Adipose tissue (tissue), 3 donors: Measurements from ENCODE around the gene THEM4. TPM values are rescaled to one million over a fixed set of nuclear protein-coding genes. Genes with fewer than 3 reads are reported as not detected.
"Not testable (repeated sequence)": the region's sequence is repeated elsewhere in the genome, so short reads cannot be mapped to it uniquely, and the experiment has no call there.

Source experiments
- H3K27ac ChIP-seq: one replicate; pipeline ENCODE4 v1.5.1; 2013; ENCODE audit warnings: low read depth, low read length
- WGBS, 3 donors: extraction: QIAGEN DNeasy Blood & Tissue Kit; methylation state at CpG; one replicate each; pipeline ENCODE4 v1.1.7; 2013; 5-methylcytosine and 5-hydroxymethylcytosine counted together
- polyA plus RNA-seq, 3 donors: library from polyadenylated mRNA; stranded (reverse); fragments of 200-250 nt; gene quantifications; one replicate each; pipeline ENCODE4 v1.2.3, GENCODE V29; 2013
- donor health status: healthy with polysubstance abuse.
- donor health status: Bipolar disorder and iron deficiency.
- donor health status: healthy.

The THEM4 gene
- polyA plus RNA-seq, 3 donors: 10.7 to 14.4 (median 13.4) TPM

- H3K27ac ChIP-seq: not testable (repeated sequence)
Measured at GRCh38 chr1:151905443-151906323, 3.6 kb downstream of the THEM4 start.

GRCh38 chr1:151905070-151905442 is 4.3 kb downstream of the THEM4 start:
- H3K27ac ChIP-seq: no peak overlapping the region
- 49 to 77% (median 49%) methylated on average over 2 of the region's 2 CpGs for WGBS, 3 donors

More at GRCh38 chr1:151905443-151906323, 3.6 kb downstream of the THEM4 start:
- WGBS, 3 donors: 82 to 91% (median 84%) methylated on average over 16 to 22 of the region's 22 CpGs

DNA sequence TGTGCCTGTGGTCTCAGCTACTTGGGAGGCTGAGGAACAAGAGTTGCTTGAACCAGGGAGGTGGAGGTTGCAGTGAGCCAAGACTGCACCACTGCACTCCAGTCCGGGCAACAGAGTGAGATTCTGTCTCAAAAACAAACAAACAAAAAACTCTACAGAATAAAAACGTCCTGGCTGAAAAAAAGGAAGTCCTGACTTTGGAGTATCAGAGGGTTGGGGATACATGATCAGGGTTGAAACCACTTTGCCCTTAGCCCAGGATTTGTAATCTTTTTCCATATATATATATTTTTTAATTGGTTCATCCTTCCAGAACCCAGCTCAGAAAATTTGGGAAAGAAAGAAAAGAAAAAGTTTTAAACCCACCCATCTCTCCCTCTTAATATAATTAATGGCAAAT is 6.5 kb downstream of the THEM4 start:
- 60 to 70% (median 68%) methylated on average over 2 of the region's 2 CpGs for WGBS, 3 donors

DNA sequence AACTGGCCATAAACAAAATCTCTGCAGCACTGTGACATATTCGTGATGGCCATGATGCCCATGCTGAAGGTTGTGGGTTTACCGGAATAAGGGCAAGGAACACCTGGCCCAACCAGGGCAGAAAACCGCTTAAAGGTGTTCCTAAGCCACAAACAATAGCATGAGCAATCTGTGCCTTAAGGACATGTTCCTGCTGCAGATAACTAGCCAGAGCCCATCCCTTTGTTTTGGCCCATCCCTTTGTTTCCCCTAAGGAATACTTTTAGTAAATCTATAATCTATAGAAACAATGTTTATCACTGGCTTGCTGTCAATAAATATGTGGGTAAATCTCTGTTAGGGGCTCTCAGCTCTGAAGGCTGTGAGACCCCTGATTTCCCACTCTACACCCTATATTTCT is 8.5 kb downstream of the THEM4 start:
- 93 to 98% (median 96%) methylated on average over 3 of the region's 3 CpGs for WGBS, 3 donors
- H3K27ac ChIP-seq: not testable (repeated sequence)

More for the DNA sequence above, 6.5 kb downstream of the THEM4 start:
- H3K27ac ChIP-seq: no peak overlapping the region

- no peak overlapping the region for H3K27ac ChIP-seq
- 37 to 89% (median 68%) methylated on average over 2 of the region's 2 CpGs for WGBS, 3 donors
Measured at GRCh38 chr1:151898519-151898991, 10.8 kb downstream of the THEM4 start.

GRCh38 chr1:151897991-151898431 is 11.3 kb downstream of the THEM4 start:
- no peak overlapping the region for H3K27ac ChIP-seq
- 67 to 84% (median 70%) methylated on average over 10 of the region's 10 CpGs for WGBS, 3 donors

DNA sequence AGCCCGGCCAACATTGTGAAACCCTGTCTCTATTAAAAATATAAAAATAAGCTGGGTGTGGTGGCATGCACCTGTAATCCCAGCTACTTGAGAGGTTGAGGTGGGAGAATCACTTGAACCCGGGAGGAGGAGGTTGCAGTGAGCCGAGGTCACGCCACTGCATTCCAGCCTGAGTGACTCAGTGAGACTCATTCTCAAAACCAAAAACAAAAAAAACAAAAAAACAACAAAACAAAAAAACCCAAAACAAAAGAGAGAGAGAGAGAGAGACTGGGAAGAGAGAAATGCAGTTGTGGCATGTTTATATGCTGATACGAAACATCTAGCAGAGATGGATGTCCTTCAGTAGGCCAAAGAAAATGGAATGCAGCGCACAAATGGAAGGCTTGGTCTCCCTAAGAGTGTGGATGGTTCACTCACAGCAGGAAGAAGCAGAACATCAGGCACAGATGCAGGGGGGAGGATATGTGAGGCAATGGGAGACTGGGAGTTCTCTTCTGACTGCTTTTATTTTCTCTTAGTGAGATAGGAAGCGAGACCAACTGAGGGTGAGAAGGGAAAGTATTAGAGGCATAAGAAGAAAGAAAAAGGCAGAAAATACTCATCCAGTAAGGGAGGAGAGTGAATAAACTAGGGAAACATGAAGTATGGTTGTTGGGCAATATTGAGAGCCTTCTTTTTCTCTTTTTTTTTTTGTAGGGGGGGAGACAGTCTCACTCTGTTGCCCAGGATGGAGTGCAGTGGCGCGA is 16.0 kb downstream of the THEM4 start:
- no peak overlapping the region for H3K27ac ChIP-seq
- WGBS, 3 donors: 89 to 97% (median 96%) methylated on average over 9 of the region's 9 CpGs

GRCh38 chr1:151892190-151892589 is 17.1 kb downstream of the THEM4 start:
- 89 to 97% (median 97%) methylated on average over 2 of the region's 2 CpGs for WGBS, 3 donors
- H3K27ac ChIP-seq: no peak overlapping the region

GRCh38 chr1:151891512-151891911 is 17.8 kb downstream of the THEM4 start:
- no peak overlapping the region for H3K27ac ChIP-seq
- 74 to 83% (median 75%) methylated on average over 3 of the region's 3 CpGs for WGBS, 3 donors

- 93 to 96% (median 94%) methylated on average over 2 of the region's 2 CpGs for WGBS, 3 donors
Measured at GRCh38 chr1:151888972-151889570, 20.2 kb downstream of the THEM4 start.

DNA sequence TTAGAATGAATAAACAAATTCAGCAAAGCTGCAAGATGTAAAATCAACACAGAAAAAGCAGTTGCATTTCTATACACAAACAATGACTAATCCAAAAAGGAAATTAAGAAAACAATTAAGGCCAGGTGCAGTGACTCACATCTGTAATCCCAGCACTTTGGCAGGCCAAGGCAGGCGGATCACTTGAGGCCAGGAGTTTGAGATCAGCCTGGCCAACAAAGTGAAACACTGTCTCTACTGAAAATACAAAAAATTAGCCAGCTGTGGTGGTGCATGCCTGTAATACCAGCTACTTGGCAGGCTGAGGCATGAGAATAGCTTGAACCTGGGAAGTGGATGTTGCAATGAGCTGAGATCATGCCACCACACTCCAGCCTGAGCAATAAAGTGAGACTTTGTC is 22.3 kb downstream of the THEM4 start:
- no peak overlapping the region for H3K27ac ChIP-seq
- 84 to 97% (median 86%) methylated on average over 1 of the region's 1 CpG for WGBS, 3 donors

More at GRCh38 chr1:151888972-151889570, 20.2 kb downstream of the THEM4 start:
- H3K27ac ChIP-seq: no peak overlapping the region

GRCh38 chr1:151885479-151885878 is 23.8 kb downstream of the THEM4 start:
- no peak overlapping the region for H3K27ac ChIP-seq
- 67 to 90% (median 90%) methylated on average over 1 of the region's 1 CpG for WGBS, 3 donors

GRCh38 chr1:151884879-151885278 is 24.4 kb downstream of the THEM4 start:
- WGBS, 3 donors: 99 to 100% (median 100%) methylated on average over 5 of the region's 5 CpGs
- H3K27ac ChIP-seq: not testable (repeated sequence)

GRCh38 chr1:151884445-151884844 is 24.9 kb downstream of the THEM4 start:
- WGBS, 3 donors: 90 to 98% (median 96%) methylated on average over 3 of the region's 3 CpGs
- not testable (repeated sequence) for H3K27ac ChIP-seq

DNA sequence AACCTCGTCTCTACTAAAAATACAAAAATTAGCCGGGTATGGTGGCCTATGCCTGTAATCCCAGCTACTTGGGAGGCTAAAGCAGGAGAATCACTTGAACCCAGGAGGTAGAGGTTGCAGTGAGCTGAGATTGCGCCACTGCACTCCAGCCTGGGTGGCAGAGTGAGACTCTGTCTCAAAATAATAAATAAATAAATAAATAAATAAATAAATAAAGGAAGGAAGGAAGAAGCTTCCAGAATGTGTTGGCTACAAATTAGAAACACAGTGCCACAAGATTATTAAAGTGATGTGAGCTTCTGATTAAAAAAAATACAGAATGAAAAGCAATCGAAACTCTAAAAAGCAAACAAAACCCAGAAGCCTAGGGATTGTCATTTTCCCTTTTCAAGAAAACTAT is 25.4 kb downstream of the THEM4 start:
- H3K27ac ChIP-seq: not testable (repeated sequence)
- WGBS, 3 donors: 88 to 100% (median 97%) methylated on average over 4 of the region's 4 CpGs

DNA sequence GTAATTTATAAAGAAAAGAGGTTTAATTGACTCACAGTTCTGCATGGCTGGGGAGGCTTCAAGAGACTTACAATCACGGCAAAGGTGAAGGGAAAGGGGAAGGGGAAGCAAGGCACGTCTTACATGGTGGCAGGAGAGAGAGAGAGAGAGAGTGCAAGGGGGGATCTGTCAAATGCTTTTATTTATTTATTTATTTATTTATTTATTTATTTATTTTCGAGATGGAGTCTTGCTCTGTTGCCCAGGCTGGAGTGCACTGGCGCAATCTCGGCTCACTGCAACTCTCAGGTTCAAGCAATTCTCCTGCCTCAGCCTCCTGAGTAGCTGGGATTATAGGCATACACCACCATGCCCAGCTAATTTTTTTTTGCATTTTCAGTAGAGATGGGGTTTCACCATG is 26.4 kb downstream of the THEM4 start:
- 88 to 93% (median 93%) methylated on average over 5 of the region's 5 CpGs for WGBS, 3 donors
- not testable (repeated sequence) for H3K27ac ChIP-seq

DNA sequence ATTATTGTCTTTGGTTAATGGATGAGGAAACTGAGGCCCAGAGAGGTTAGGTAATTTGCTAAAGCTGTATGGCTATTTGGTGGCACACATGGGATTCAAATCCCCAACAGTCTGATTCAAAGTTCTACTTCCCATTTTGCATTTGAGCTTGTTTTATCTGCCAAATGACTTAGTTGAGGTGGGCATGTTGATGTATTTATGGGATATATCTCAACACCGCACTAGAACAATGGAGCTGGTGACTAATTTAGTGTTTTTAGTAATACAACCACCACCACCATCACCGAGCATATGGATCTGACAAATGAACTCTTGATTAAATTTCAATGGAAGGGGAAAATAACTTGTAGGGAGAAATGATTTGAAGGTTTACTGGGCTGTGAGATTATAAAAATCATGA is 26.8 kb downstream of the THEM4 start:
- 93 to 98% (median 94%) methylated on average over 2 of the region's 2 CpGs for WGBS, 3 donors
- H3K27ac ChIP-seq: no peak overlapping the region

- 40 to 59% (median 47%) methylated on average over 2 of the region's 2 CpGs for WGBS, 3 donors
- no peak overlapping the region for H3K27ac ChIP-seq
Measured at GRCh38 chr1:151881479-151881878, 27.8 kb downstream of the THEM4 start.
